Esophagus muscularis mucosa (tissue), 4 donors: ENCODE measurements around the gene TENT5C. TPM values are rescaled to one million over a fixed set of nuclear protein-coding genes. Genes with fewer than 3 reads are reported as not detected.

Experiments
- DNase-seq: peaks from one replicate; pipeline ENCODE4 v3.0.0-alpha.2; 2017; ENCODE audit errors: extremely low spot score
- H3K27ac ChIP-seq, 4 donors: fragments of 200-600 bp; sonication (generic); replicated peaks in 1 of 4; 1 replicate in 3 of 4; 2 replicates in 1 of 4; pipeline ENCODE4 v1.5.1; 2016 to 2019; ENCODE audit warnings: mild to moderate bottlenecking in 1 of 4
- H3K27me3 ChIP-seq, 4 donors: fragments of 200-600 bp; sonication (generic); one replicate each; pipeline versions ENCODE4 v1.5.1 to v1.6.0; 2016 to 2019
- H3K36me3 ChIP-seq, 4 donors: fragments of 200-600 bp; sonication (generic); one replicate each; pipeline ENCODE4 v1.5.1; 2016 to 2019
- H3K4me1 ChIP-seq, 4 donors: fragments of 200-600 bp; sonication (generic); one replicate each; pipeline ENCODE4 v1.5.1; 2016 to 2019
- H3K4me3 ChIP-seq, 4 donors: fragments of 200-600 bp; sonication (generic); 1 replicate in 2 of 4; 2 replicates in 2 of 4; pipeline ENCODE4 v1.5.1; 2016 to 2019; ENCODE audit warnings: mild to moderate bottlenecking in 4 of 4, moderate library complexity in 1 of 4
- H3K9me3 ChIP-seq, 4 donors: fragments of 200-600 bp; sonication (generic); 1 replicate in 3 of 4; 2 replicates in 1 of 4; pipeline ENCODE4 v1.5.1; 2016 to 2019
- CTCF ChIP-seq, 3 experiments: fragments of 200-600 bp in 2 of 3; fragments of 450-650 bp in 1 of 3; sonication (generic) in 2 of 3; IDR thresholded peaks; one replicate each; pipeline ENCODE4 v1.5.1; 2017 to 2019; ENCODE audit warnings: antibody characterized with exemption in 3 of 3, mild to moderate bottlenecking in 2 of 3, moderate library complexity in 1 of 3
- EP300 ChIP-seq: sonication (generic); formaldehyde crosslinking; IDR thresholded peaks from one replicate; pipeline ENCODE4 v1.6.1; 2017; ENCODE audit warnings: antibody characterized with exemption
- POLR2A ChIP-seq: fragments of 450-650 bp; IDR thresholded peaks from one replicate; pipeline ENCODE4 v1.6.1; 2017; ENCODE audit warnings: antibody characterized with exemption, moderate library complexity, mild to moderate bottlenecking, low read depth
- POLR2AphosphoS5 ChIP-seq, 2 donors: sonication (generic); formaldehyde crosslinking; IDR thresholded peaks; one replicate each; pipeline ENCODE4 v1.6.1; 2017; ENCODE audit warnings: antibody characterized with exemption in 2 of 2
- WGBS: methylation state at CpG from one replicate; pipeline ENCODE4 v1.1.5; 2018; 5-methylcytosine and 5-hydroxymethylcytosine counted together
- intact Hi-C: fragments of 100-400 bp; cut with DNase I; formaldehyde crosslinking; loops from one replicate; pipeline ENCODE4 v1.15.1; 2023
- total RNA-seq, 4 donors: library from RNA; depleted of rRNA; stranded (reverse); fragments of >200 nt; gene quantifications; one replicate each; pipeline versions ENCODE4 v1.1.0 to v1.2.1, GENCODE V29; 2016

The TENT5C gene
- total RNA-seq, 4 donors from 2014 or later, result 0.92 to 6.8 (median 2.5) TPM

- Histone ChIP-seq H3K36me3 (no peaks in the 10 kb centered on the region), H3K9me3 (no peaks in the 10 kb centered on the region), H3K27ac (peak overlapping the region in 1 of 4 donors; percentile 78), H3K4me1 (peaks cover 24 to 64% (median 44%) of the 10 kb centered on the region in 4 donors), H3K4me3 (no peak overlapping the region), H3K27me3 (no peaks in the 10 kb centered on the region)
- TF ChIP-seq EP300 (no peak), POLR2AphosphoS5 (IDR thresholded peaks at IDR 0.05) (no peak), CTCF (IDR thresholded peaks at IDR 0.05) (no peak), POLR2A (no peak)
- intact Hi-C loops, result no loop called here
- no peak for DNase-seq
- WGBS, result 61% methylated on average over 3 of the region's 3 CpGs
These were observed 6.1 kb downstream of the TENT5C start for GRCh38 chr1:117611894-117612483.

- no peak for DNase-seq
- intact Hi-C loops, result no loop called here
- peak overlapping the region; percentile 6 to 78 (median 32) for H3K27ac ChIP-seq
These were observed 6.8 kb downstream of the TENT5C start for GRCh38 chr1:117612517-117613248.

GRCh38 chr1:117613249-117613968 lies 7.6 kb downstream of the TENT5C start:
- no peak for TF ChIP-seq EP300
- intact Hi-C loops, result no loop called here
- DNase-seq, result no peak
- H3K4me1 ChIP-seq, result peaks cover 20 to 49% (median 34%) of the 10 kb centered on the region in 4 donors
- H3K27ac ChIP-seq, result peak overlapping the region; percentile 6 to 78 (median 32)
- H3K36me3 ChIP-seq, result no peaks in the 10 kb centered on the region
- H3K4me3 ChIP-seq, result no peak overlapping the region
- H3K27me3 ChIP-seq, result no peaks in the 10 kb centered on the region
- 70% methylated on average over 8 of the region's 8 CpGs for WGBS
- no peaks in the 10 kb centered on the region for H3K9me3 ChIP-seq

More at GRCh38 chr1:117612517-117613248, 6.8 kb downstream of the TENT5C start:
- Histone ChIP-seq H3K36me3 (no peaks in the 10 kb centered on the region), H3K27me3 (no peaks in the 10 kb centered on the region), H3K9me3 (no peaks in the 10 kb centered on the region), H3K4me3 (no peak overlapping the region), H3K4me1 (peaks cover 22 to 57% (median 37%) of the 10 kb centered on the region in 4 donors)
- WGBS, result 44% methylated on average over 7 of the region's 7 CpGs
- TF ChIP-seq POLR2A (no peak), POLR2AphosphoS5 (IDR thresholded peaks at IDR 0.05) (no peak), CTCF (IDR thresholded peaks at IDR 0.05) (no peak), EP300 (no peak)

GRCh38 chr1:117613969-117614729 lies 8.3 kb downstream of the TENT5C start:
- Histone ChIP-seq H3K4me3 (no peak overlapping the region), H3K27ac (peak overlapping the region in 1 of 4 donors; percentile 78), H3K27me3 (no peaks in the 10 kb centered on the region), H3K36me3 (no peaks in the 10 kb centered on the region), H3K9me3 (no peaks in the 10 kb centered on the region), H3K4me1 (peaks cover 20 to 43% (median 27%) of the 10 kb centered on the region in 4 donors)
- no peak for DNase-seq
- WGBS, result 80% methylated on average over 9 of the region's 9 CpGs
- TF ChIP-seq POLR2A (no peak), POLR2AphosphoS5 (IDR thresholded peaks at IDR 0.05) (no peak), EP300 (no peak), CTCF (IDR thresholded peaks at IDR 0.05) (no peak)
- intact Hi-C loops, result no loop called here
